ENCODE results near the gene PTGER1.

The PTGER1 gene

GRCh38 chr19:14441041-14441938, 33.9 kb downstream of the PTGER1 start:
- no peak for DNase-seq (ENCODE audit: low spot score)

DNA sequence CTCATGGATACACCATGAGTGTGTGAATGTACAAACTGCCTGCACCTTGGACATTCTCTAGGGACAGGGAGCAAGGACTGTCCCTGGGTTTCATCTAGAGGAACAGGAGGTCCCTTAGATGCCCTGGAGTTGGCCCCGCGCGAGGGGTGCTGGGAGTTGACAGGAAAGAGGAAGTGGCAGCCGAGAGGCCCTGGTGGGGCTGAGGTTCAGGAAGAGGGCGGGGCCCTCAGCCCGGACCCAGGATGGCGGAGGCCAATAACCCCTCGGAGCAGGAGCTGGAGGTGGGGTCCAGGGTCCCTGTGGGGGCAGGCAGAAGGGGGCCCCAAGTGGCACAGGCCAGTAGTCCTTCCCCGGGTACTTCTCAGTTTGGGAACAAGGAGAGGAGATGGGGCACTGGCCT, 35.1 kb downstream of the PTGER1 start:
- DNase-seq (ENCODE audit: low spot score): no peak

- DNase-seq (ENCODE audit: low spot score): no peak
Observed at GRCh38 chr19:14439014-14439413, 36.1 kb downstream of the PTGER1 start.

DNA sequence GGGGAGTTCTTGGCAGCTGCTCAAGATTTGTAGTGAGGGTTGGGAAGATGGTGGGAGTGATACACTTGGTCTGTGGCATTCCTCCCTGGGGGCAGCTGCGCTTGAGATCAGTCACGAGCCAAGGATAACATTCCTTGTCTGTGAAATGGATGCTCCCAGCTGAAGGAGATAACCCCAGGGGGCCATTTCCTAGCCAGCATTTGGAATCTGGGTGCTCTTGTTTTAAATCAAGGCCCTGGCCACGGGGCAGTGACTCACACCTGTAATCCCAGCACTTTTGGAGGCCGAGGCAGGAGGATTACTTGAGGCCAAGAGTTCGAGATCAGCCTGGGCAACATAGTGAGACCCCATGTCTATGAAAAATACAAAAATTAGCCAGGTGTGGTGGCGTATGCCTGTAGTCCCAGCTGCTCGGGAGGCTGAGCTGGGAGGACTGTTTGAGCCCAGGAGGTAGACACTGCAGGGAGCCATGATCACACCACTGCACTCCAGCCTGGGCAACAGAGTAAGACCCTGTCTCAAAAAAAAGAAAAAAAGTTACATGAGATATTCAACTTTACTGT, 37.5 kb downstream of the PTGER1 start:
- DNase-seq (ENCODE audit: low spot score): no peak

- DNase-seq (ENCODE audit: low spot score): no peak
Observed at GRCh38 chr19:14435320-14436050, 39.7 kb downstream of the PTGER1 start.

- no peak for DNase-seq (ENCODE audit: low spot score)
Observed at GRCh38 chr19:14434543-14435319, 40.4 kb downstream of the PTGER1 start.

DNA sequence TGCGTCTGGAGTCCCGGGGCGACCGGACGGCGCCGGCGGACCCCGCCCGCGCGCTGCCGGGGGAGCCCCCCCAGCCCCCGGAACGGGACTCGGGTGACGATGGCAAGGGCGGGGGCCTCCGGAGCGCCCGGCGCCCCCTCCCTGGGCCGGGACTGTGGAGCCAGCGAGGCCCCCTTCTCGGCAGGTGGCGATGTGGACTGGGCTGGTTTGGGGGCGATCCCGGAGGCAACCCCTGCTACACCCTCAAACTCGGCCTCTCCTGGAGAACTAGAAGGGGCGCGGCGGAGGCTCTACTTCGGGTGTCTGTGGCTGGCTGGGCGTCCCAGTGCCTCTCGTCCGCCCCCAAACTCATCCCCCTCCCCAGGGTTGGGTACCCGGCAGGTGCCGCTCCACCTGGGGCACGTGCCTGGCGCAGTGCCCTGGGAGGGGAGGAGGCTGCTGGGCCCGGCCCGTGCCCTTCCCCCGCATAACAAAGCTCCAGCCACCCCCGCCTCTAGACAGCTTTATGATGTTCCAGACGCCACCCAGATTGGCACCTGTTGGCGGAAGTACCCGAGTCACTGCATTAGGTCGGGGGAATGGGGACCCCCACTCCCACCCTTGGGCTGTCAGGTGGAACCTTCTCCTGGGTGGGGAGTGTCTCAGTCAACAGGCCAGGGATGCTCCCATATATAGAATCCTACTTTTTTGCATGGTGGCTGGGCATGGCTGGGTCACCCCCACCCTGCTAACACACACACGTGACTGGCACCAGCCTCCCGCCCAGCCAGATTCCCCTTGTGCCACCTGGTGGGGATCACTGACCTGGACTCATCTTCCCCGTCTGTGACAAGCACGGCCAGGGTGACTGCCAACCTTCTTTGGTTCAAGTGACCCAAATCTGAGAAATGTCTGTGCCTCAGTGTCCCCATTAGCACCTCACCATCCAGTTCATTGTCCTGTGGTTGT, 41.3 kb downstream of the PTGER1 start:
- peak; percentile 59 for DNase-seq (ENCODE audit: low spot score)

GRCh38 chr19:14432791-14433553, 42.2 kb downstream of the PTGER1 start, which contains the start of gene PKN1:
PKN1 (plus strand) TSS chr19:14433306; CDS start chr19:14433522, 216 bp downstream.
- DNase-seq (ENCODE audit: low spot score): peak; percentile 93

GRCh38 chr19:14430712-14431111, 44.4 kb downstream of the PTGER1 start:
- no peak for DNase-seq (ENCODE audit: low spot score)

GRCh38 chr19:14428882-14429416, 46.2 kb downstream of the PTGER1 start:
- no peak for DNase-seq (ENCODE audit: low spot score)

- DNase-seq (ENCODE audit: low spot score): no peak
Observed at GRCh38 chr19:14427461-14427860, 47.7 kb downstream of the PTGER1 start.

DNA sequence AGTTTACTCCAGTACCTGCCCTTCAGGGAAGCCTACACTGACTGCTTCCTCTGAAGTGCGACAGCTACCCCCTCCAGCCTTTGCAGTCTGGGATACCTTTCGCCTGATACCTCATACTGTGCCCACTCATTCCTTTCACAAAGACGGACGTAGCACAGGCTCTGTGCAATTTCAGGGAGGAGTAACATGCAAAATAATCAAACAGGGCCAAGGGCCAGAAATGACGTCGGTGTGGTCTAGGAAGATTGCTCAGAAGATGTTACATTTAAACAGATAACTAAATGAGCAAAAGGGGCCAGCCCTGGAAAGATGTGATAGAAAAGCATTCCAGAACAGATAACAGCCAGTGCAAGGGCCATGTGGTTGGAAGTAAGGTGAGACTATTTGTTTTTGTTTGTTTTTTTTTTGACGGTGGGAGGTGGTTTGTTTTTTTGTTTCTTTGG, 49.4 kb downstream of the PTGER1 start:
- DNase-seq (ENCODE audit: low spot score): no peak

Measured in iPS-NIHi11 (cell line).